NCI-H1436 (cell line): ENCODE data around the gene CASQ1.

Experiments
- DNase-seq: peaks from one replicate; lab custom pipeline; 2025; lab: John Stamatoyannopoulos, UW

CASQ1 gene

GRCh38 chr1:160189649-160190625 is at the start of gene CASQ1:
Gene CASQ1 (plus strand): TSS chr1:160190575. CDS start chr1:160190752, 177 bp downstream.
- DNase-seq = no peak

DNA sequence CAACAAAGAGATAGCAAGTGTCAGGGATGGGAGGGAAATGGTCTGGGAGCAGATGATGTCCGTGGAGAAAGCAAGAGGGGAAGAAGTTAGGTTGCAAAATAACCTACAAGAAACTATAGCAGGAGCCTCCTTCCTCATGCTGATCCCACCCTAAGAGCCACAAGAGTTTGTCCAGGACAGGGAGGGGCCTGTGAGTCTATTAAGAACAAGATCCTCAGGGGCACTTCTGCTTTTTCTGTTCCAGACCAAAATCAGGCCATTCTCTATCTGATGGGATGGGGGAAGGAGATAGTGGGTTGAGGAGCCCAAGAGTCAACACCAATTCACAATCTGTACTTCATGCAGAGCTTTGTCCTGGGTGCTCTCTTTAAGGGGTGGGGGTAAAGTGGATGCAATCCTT is 46.7 kb upstream of the CASQ1 start:
- no peak for DNase-seq

DNA sequence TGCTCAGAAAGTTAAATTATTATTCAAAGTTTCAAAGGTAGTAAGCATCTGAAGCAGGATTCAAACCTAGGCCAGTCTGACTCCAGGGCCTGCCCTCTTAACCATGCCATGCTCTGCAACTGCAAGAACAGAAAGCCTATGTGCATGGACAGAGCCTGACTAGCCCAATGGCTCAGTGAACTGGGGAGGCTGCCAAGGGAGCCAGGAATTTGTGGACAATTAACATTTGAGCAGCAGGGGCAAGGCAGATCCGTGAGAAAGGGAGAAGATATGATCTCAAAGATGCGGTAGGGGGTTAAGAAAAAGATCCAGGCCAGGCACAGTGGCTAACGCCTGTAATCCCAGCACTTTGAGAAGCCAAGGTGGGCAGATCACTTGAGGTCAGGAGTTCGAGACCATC is 45.5 kb upstream of the CASQ1 start:
- no peak for DNase-seq

DNA sequence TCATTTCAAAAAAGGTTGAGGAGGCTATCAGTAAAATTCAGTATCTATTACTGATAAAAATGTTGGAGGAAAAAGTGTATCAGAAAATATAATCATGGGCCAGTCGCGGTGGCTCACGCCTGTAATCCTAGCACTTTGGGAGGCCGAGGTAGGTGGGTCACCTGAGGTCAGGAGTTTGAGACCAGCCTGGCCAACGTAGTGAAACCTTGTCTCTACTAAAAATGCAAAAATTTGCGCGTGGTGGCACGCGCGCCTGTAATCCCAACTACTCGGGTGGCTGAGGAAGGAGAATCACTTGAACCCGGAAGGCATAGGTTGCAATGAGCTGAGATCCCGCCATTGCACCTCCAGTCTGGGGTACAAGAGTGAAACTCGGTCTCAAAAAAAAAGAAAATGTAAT is 44.3 kb upstream of the CASQ1 start:
- DNase-seq = no peak

DNA sequence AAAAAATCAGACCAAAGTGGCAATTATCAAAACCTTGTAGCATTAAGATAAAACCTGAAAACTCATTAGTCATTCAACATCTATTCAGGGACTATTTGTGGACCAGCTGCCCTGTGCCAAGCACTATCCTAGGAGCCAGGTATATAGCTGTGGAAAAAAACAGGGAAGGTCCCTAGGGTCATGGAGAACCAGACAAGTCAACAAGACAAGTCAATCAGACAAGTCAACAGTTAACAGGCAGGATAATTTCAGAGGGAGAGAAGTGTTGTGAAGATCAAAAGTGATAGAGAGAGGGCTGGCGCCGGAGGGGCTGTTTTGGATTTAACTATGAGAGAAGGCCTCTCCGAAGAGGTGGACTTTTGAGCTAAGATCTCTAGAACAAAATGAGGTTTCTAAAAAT is 42.3 kb upstream of the CASQ1 start:
- DNase-seq = no peak

- no peak for DNase-seq
These were observed 41.1 kb upstream of the CASQ1 start for GRCh38 chr1:160149233-160149632.

- DNase-seq = no peak
These were observed 40.7 kb upstream of the CASQ1 start for GRCh38 chr1:160149716-160150115.

GRCh38 chr1:160151303-160151702 is 39.1 kb upstream of the CASQ1 start, which contains the start of gene ATP1A4:
Gene ATP1A4 (plus strand): TSS chr1:160151603. CDS start chr1:160152041, 438 bp downstream.
- no peak for DNase-seq

DNA sequence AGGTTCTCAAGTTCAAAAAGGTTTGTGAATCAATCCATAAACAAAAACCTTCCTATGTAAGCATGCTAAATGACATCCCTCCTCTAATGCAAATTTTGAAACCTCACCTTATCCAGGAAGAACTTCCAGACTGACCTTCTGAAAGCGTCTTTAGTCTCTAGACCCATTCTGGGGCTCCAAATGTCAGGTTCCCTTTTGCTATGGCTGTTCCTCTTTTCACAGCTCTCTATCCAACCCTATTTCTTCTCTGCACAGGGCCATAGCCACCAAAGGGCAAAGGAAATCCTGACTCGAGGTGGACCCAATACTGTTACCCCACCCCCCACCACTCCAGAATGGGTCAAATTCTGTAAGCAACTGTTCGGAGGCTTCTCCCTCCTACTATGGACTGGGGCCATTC is 35.6 kb upstream of the CASQ1 start:
- no peak for DNase-seq

DNA sequence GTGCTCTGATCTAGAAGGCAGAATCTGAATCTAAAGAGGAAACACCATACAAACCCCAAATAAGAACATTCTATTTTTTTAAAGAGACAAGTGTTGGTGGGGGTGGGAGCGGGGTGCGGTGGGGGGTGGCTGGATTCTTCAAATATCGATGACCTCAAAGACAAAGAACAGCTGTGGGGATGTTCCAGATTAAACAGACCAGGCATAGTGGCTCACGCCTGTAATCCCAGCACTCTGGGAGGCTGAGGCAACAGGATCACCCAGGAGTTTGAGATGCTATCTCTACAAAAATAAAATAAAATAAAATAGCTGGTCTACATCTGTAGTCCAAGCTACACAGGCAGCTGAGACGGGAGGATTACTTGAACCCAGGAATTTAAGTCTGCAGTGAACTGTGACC is 34.0 kb upstream of the CASQ1 start:
- DNase-seq = no peak

DNA sequence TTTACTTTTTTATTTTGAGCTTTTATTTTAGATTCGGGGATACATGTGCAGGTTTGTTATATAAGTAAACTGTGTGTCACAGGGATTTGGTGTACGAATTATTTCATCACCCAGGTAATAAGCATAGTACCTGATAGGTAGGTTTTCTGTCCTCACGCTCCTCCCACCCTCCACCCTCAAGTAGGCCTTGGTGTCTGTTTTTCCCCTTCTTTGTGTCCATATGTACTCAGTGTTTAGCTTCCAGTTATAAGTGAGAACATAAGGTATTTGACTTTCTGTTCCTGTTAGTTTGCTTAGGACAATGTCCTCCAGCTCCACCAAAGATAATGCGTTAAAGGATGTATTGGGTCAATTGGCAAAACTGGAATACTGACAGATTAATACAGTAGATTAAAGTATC is 33.2 kb upstream of the CASQ1 start:
- DNase-seq = no peak

DNA sequence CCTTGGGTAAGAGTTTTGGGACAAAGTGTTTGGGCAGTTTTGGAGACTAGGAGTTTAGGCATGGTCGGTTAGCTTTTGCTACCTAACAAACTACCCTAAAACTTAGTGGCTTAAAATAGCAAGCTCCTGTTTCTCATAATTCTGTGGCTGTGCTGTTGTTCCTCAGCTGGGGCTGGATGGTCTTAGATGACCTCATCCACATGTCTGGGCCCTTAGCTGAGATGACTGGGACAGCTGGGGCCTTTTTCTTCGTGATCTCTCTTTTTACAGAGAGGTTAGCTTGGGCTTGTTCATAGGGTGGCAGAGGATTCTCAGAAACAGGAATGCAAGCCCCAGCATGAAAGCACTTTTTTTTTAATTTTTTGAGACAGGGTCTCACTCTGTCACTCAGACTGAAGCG is 32.3 kb upstream of the CASQ1 start:
- DNase-seq = no peak

DNA sequence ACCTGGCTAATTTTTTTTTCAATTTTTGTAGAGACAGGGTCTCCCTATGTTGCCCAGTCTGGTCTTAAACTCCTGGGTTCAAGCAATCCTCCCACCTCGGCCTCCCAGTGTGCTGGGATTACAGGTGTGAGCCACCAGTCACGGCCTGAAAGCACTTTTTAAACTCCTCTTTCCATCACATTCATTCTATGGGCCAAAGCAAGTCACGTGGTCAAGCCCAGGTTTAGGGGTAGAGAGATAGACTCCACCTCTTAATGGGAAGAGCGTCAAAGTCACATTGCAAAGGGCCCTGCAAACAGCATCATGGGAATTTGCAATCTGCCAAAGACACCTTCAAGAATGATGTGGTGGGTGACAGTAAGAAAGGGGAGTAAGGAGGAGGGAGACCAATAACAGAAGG is 31.8 kb upstream of the CASQ1 start:
- DNase-seq = no peak

GRCh38 chr1:160159846-160160245 is 30.5 kb upstream of the CASQ1 start:
- DNase-seq = no peak

DNA sequence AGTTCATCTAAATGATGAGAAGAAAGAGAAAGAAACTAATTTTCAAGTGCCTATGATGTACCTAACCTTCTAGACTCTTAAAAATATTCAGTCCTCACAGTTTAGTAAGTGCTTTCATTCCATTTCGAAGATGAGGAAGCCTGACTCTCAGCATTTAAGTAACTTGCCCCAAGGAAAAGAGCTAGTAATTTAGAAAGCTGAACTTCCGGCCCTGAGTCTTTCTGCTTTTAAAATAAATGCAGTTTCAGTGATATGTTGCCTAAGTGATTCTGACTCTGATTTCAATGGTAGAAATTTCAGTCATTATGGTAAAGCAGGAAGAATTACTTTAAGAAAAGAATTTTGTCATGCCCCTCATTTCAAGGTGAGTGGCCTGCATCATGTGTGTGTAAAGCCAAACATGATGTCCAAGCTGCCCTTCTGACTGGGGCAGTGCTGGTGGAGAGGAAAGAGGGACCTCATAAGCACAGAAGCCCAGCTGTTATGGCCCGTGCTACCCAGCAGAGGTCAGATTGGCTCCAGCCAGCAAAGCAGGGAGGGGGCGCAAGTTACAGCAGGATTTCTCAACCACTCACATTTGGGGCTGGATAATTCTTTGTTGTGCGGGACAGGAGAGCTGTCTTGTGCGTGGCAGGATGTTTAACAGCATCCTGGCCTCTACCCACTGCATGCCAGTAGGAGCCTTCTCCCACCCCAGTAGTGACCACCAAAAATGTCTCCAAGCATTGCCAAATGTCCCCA is 28.2 kb upstream of the CASQ1 start:
- DNase-seq = no peak

DNA sequence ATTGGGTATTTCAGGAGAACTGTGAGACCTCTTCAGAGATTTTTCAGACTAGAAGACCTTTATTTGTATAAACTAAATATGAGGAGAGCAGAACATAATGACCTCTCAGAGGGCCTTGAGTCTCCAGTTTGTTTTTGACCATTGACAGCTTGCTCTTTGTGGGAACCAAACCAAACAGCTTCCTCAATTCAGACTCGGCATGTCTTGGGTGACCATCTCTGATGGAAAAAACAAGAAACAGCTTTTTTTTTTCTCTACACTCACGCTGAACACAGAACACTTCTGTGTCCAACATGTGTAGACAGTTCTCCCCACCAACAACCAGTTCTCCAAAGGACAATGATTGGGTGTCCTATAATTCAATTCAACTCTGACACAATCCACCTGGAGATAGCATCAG is 27.4 kb upstream of the CASQ1 start:
- DNase-seq = no peak

DNA sequence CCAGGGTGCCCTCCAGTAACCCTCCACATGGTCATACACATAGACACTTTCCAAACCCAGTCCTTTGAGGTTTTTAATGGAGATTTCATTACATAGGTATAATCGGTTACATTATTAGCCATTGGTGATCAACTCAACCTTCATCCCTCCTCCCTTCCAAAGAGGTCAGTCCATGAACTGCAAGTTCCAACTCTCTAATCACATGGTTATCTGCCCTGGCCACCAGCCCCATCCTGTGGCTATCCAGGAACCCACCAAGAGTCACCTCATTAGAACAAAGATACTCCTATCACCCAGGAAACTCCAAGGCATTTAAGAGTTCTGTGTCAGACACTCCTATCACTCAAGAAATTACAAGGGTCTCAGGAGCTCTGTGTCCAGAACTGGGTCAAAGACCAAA is 26.8 kb upstream of the CASQ1 start:
- no peak for DNase-seq

DNA sequence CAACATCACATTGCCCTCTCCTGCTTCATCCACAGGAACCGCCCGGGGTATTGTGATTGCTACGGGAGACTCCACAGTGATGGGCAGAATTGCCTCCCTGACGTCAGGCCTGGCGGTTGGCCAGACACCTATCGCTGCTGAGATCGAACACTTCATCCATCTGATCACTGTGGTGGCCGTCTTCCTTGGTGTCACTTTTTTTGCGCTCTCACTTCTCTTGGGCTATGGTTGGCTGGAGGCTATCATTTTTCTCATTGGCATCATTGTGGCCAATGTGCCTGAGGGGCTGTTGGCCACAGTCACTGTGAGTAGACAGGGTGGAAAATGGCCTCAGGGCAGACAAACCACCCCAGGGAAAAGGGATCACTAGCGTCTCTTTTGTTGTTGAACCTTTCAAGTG is 26.3 kb upstream of the CASQ1 start:
- DNase-seq = no peak

DNA sequence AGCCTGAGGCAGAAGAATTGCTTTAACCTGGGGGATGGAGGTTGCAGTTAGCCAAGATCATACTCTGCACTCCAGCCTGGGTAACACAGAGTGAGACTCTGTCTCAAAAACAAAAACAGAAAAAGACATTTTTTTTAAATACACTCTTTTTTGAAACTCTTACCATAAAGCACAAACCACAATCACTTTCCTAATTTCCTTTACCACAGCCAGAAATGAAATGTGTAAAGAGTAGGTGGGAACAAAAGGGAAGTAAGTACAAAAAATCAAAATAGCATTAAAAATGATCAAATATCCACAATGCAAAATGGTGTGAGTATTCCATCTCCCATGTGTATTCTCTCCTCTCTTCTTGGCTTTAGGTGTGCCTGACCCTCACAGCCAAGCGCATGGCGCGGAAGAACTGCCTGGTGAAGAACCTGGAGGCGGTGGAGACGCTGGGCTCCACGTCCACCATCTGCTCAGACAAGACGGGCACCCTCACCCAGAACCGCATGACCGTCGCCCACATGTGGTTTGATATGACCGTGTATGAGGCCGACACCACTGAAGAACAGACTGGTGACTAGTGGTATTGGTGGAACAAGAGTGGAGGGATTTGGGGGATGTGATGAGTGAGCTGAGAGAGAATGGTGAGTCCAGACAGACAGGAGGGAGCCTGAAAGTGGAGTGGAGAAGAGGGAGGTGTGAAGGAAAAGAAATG is 24.1 kb upstream of the CASQ1 start:
- no peak for DNase-seq

DNA sequence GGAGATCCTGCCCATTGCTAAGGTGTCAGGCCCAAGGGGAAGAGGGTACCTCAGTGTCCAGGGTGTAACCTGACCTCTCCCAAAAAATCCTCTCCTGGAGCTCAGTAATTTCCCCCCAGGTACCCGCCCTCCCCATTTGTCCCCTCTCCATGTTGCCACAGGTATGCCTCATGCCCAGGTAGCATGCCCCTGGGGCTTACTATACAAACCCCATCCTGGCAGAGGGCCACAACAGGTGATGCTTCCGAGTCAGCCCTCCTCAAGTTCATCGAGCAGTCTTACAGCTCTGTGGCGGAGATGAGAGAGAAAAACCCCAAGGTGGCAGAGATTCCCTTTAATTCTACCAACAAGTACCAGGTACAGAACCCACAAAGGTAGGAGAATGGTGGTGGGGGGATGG is 23.3 kb upstream of the CASQ1 start:
- no peak for DNase-seq

GRCh38 chr1:160167580-160167979 is 22.8 kb upstream of the CASQ1 start:
- no peak for DNase-seq

- DNase-seq = no peak
These were observed 22.4 kb upstream of the CASQ1 start for GRCh38 chr1:160168016-160168415.
